Esophagus (tissue), 2 donors: ENCODE results near the gene MTHFD1L. TPM values are rescaled to one million over a fixed set of nuclear protein-coding genes. Genes with fewer than 3 reads are reported as not detected.

Experiments used
- H3K27ac ChIP-seq, 2 donors: one replicate each; pipeline ENCODE4 v1.5.1; 2013; ENCODE audit warnings: low read depth in 2 of 2, mild to moderate bottlenecking in 2 of 2, inconsistent platforms in 1 of 2, low read length in 1 of 2, moderate library complexity in 1 of 2
- H3K27me3 ChIP-seq, 2 donors: one replicate each; pipeline ENCODE4 v1.6.1; 2013; ENCODE audit warnings: low read length in 2 of 2, control low read depth in 1 of 2, mild to moderate bottlenecking in 1 of 2; ENCODE audit not compliant: insufficient read depth in 2 of 2, control insufficient read depth in 1 of 2
- H3K36me3 ChIP-seq, 2 donors: one replicate each; pipeline ENCODE4 v1.6.1; 2013; ENCODE audit warnings: low read length in 1 of 2; ENCODE audit not compliant: control insufficient read depth in 2 of 2, insufficient read depth in 2 of 2
- H3K4me1 ChIP-seq, 2 donors: one replicate each; pipeline ENCODE4 v1.6.1; 2013; ENCODE audit warnings: low read length in 1 of 2; ENCODE audit not compliant: control insufficient read depth in 2 of 2, insufficient read depth in 2 of 2
- H3K4me3 ChIP-seq, 2 donors: one replicate each; pipeline ENCODE4 v1.5.1; 2013; ENCODE audit warnings: low read length in 2 of 2, mild to moderate bottlenecking in 2 of 2, low read depth in 1 of 2, moderate library complexity in 1 of 2
- H3K9me3 ChIP-seq, 2 donors: one replicate each; pipeline ENCODE4 v1.6.1; 2013; ENCODE audit warnings: mild to moderate bottlenecking in 2 of 2, low read depth in 1 of 2, low read length in 1 of 2, moderate library complexity in 1 of 2; ENCODE audit not compliant: control insufficient read depth in 2 of 2, insufficient read depth in 1 of 2
- WGBS, 2 donors: extraction: QIAGEN DNeasy Blood & Tissue Kit; methylation state at CpG; one replicate each; pipeline ENCODE4 v1.1.7; 2013; 5-methylcytosine and 5-hydroxymethylcytosine counted together
- polyA plus RNA-seq, 2 donors: library from polyadenylated mRNA; stranded (reverse); fragments of 200-250 nt; gene quantifications; one replicate each; pipeline ENCODE4 v1.2.3, GENCODE V29; 2013
- donor health status: healthy with polysubstance abuse.
- donor health status: Bipolar disorder and iron deficiency.

The MTHFD1L gene
- polyA plus RNA-seq, 2 donors = 1.6 to 4.1 TPM

- WGBS, 2 donors = 82 to 87% methylated on average over 12 of the region's 12 CpGs
- H3K4me1 ChIP-seq = peaks cover 0 to 4% of the 10 kb centered on the region in 2 donors
- H3K27me3 ChIP-seq = no peaks in the 10 kb centered on the region
Measured at GRCh38 chr6:151063842-151064647, 198.5 kb downstream of the MTHFD1L start.

GRCh38 chr6:151065027-151065815, 199.7 kb downstream of the MTHFD1L start:
- Histone ChIP-seq H3K27me3 (no peaks in the 10 kb centered on the region), H3K4me3 (no peak overlapping the region), H3K4me1 (peaks cover 0 to 4% of the 10 kb centered on the region in 2 donors), H3K9me3 (no peaks in the 10 kb centered on the region), H3K27ac (peak overlapping the region in 1 of 2 donors; percentile 24), H3K36me3 (no peaks in the 10 kb centered on the region)
- 88 to 93% methylated on average over 10 of the region's 10 CpGs for WGBS, 2 donors

More at GRCh38 chr6:151063842-151064647, 198.5 kb downstream of the MTHFD1L start:
- Histone ChIP-seq H3K9me3 (peaks cover 0 to 2% of the 10 kb centered on the region in 2 donors), H3K27ac (no peak overlapping the region), H3K4me3 (no peak overlapping the region), H3K36me3 (no peaks in the 10 kb centered on the region)

- 29 to 42% methylated on average over 14 of the region's 14 CpGs for WGBS, 2 donors
- no peak overlapping the region for H3K4me3 ChIP-seq
- no peaks in the 10 kb centered on the region for H3K36me3 ChIP-seq
- H3K27me3 ChIP-seq = no peaks in the 10 kb centered on the region
- peak overlapping the region; percentile 79 to 81 for H3K27ac ChIP-seq
- H3K4me1 ChIP-seq = no peaks in the 10 kb centered on the region
- H3K9me3 ChIP-seq = no peaks in the 10 kb centered on the region
Measured at GRCh38 chr6:151067684-151068596, 202.4 kb downstream of the MTHFD1L start.

DNA sequence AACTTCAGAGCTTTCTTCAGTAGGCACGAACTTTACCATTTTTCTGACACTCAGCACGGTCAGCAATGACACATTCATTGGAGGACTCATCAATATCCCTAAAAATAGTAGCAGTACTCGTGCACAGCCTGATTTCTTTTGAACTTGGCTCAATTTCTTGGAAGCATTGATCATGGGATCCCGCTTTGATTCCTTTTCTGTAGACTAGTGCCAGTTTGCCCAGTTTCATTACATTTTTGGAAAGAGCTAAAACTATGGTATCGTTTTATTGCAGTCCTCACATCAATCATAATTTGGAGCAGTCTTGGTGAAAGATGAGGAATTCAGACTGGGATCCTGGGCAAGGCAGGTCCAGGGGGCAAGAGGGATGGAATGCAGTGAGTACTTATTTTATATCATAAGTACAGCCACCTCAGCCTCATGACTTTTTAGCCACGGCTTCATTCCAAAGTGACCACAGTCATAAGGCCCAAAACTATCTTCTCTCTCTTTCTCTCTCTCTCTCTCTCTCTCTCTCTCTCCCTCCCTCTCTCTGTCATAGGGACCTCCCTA, 203.3 kb downstream of the MTHFD1L start:
- H3K27me3 ChIP-seq = no peaks in the 10 kb centered on the region
- H3K4me3 ChIP-seq = no peak overlapping the region
- no peaks in the 10 kb centered on the region for H3K4me1 ChIP-seq
- 62 to 70% methylated on average over 6 of the region's 6 CpGs for WGBS, 2 donors
- H3K36me3 ChIP-seq = no peaks in the 10 kb centered on the region
- H3K27ac ChIP-seq = peak overlapping the region in 1 of 2 donors; percentile 78
- H3K9me3 ChIP-seq = no peaks in the 10 kb centered on the region

DNA sequence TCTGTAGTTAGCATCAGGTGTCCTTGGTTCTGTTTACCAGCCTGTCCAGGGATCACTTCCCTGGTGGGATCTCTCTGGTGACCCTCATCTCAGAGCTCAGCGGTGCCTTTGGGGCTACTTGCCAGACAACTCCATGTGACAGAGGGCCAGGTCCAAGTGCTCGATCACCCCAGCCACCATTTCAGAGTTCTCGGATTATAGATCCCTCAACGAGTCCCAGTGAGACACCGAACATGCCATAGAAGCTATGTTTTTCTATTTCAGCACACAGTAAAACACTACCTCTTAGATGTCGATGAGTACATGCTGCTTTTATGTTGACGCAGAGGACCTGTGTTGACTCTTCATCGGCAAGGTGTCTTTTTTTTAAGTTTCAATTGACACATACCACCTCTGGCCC, 204.1 kb downstream of the MTHFD1L start:
- no peaks in the 10 kb centered on the region for H3K9me3 ChIP-seq
- H3K27ac ChIP-seq = peak overlapping the region; percentile 42 to 78
- no peak overlapping the region for H3K4me3 ChIP-seq
- no peaks in the 10 kb centered on the region for H3K27me3 ChIP-seq
- no peaks in the 10 kb centered on the region for H3K4me1 ChIP-seq
- whole genome bisulfite sequencing, 2 donors = 95% methylated on average over 8 of the region's 8 CpGs
- H3K36me3 ChIP-seq = no peaks in the 10 kb centered on the region

DNA sequence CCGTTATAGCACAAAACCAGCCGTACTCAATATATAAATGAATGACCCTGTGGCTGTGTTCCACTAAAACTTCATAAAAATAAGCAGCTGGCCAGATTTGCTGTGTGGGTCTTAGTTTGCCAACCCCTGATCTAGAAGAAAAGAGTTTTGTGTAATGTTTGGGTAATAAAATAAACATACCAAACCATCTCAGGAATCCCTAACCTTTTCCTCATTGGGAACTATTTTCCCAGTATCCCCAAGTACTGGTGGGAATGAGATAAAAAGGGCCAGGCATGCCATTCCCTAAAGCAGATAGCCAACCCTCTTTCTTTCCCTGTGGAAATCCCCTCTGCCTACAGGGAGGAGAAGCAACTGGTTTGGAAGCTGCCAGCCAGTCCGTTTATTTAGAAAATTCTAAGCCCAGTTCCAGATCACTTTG, 205.1 kb downstream of the MTHFD1L start:
- H3K36me3 ChIP-seq = no peaks in the 10 kb centered on the region
- no peak overlapping the region for H3K4me3 ChIP-seq
- no peaks in the 10 kb centered on the region for H3K9me3 ChIP-seq
- 53 to 63% methylated on average over 3 of the region's 3 CpGs for WGBS, 2 donors
- no peaks in the 10 kb centered on the region for H3K27me3 ChIP-seq
- no peaks in the 10 kb centered on the region for H3K4me1 ChIP-seq
- peak overlapping the region; percentile 40 to 64 for H3K27ac ChIP-seq

DNA sequence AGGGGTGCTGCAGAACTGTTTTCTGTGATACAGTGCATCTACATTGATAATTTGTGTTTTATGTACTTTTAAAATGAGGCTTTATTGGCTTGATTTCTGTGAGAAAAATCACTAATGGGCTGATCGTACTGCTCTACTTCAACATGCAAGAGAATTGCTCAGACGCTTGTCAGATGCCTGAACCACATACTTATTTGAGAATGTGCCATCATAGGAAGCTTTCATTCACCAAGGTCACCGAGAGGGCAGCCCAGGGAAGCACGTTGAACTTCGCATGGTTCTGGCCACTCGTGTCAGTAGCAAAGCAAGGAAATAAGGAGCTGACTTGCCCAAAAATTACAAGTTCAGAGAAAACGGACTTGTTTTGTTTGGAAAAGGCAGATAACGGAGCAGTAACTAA, 205.8 kb downstream of the MTHFD1L start:
- H3K9me3 ChIP-seq = no peaks in the 10 kb centered on the region
- H3K36me3 ChIP-seq = no peaks in the 10 kb centered on the region
- no peaks in the 10 kb centered on the region for H3K4me1 ChIP-seq
- H3K4me3 ChIP-seq = no peak overlapping the region
- WGBS, 2 donors = 51 to 59% methylated on average over 8 of the region's 8 CpGs
- peak overlapping the region in 1 of 2 donors; percentile 64 for H3K27ac ChIP-seq
- H3K27me3 ChIP-seq = no peaks in the 10 kb centered on the region

DNA sequence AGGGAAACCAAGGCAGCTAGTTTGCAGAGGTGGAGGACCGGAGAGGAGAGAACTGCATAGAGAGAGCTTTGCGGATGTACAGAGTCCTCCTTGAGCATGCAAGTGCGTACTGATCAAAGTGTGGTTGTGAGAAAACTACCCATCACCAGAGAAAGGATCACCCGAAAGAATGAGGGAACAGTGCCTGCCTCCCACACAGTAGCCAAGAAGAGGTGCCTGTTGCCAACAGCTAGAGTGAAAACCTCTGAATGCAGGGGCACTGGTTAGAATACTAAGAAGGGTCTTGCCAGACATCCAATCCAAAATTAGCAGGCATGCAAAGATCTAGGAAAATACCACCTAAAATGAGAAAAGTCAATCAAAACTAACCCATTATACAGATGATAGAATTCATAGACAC, 207.6 kb downstream of the MTHFD1L start:
- Histone ChIP-seq H3K4me1 (no peaks in the 10 kb centered on the region), H3K36me3 (no peaks in the 10 kb centered on the region), H3K9me3 (no peaks in the 10 kb centered on the region), H3K4me3 (no peak overlapping the region), H3K27me3 (no peaks in the 10 kb centered on the region), H3K27ac (no peak overlapping the region)
- WGBS, 2 donors = 71 to 73% methylated on average over 4 of the region's 4 CpGs

- Histone ChIP-seq H3K27ac (no peak overlapping the region), H3K4me3 (no peak overlapping the region), H3K27me3 (no peaks in the 10 kb centered on the region), H3K36me3 (no peaks in the 10 kb centered on the region), H3K4me1 (no peaks in the 10 kb centered on the region), H3K9me3 (no peaks in the 10 kb centered on the region)
- WGBS, 2 donors = 24 to 34% methylated on average over 1 of the region's 1 CpG
Measured at GRCh38 chr6:151073701-151074100, 208.2 kb downstream of the MTHFD1L start.
